Lower leg skin (tissue), 4 donors: Measurements from ENCODE around the gene C2CD3. TPM values are rescaled to one million over a fixed set of nuclear protein-coding genes. Genes with fewer than 3 reads are reported as not detected.

ENCODE experiments used
- DNase-seq, 2 donors: peaks; one replicate each; pipeline ENCODE4 v3.0.0-alpha.2; 2019; ENCODE audit warnings: low spot score in 2 of 2
- H3K4me3 ChIP-seq: fragments of 200-600 bp; sonication (generic); 2 replicates; pipeline ENCODE4 v1.5.1; 2017; ENCODE audit warnings: mild to moderate bottlenecking, low read depth; ENCODE audit not compliant: poor library complexity, severe bottlenecking
- CTCF ChIP-seq, 3 donors: fragments of 450-650 bp; IDR thresholded peaks; one replicate each; pipeline ENCODE4 v1.5.1; 2016; ENCODE audit warnings: antibody characterized with exemption in 3 of 3, mild to moderate bottlenecking in 3 of 3, moderate library complexity in 2 of 3
- POLR2A ChIP-seq, 2 donors: fragments of 450-650 bp; IDR thresholded peaks; one replicate each; pipeline ENCODE4 v1.6.1; 2016 to 2017; ENCODE audit warnings: antibody characterized with exemption in 2 of 2, mild to moderate bottlenecking in 1 of 2, moderate library complexity in 1 of 2
- WGBS, 2 donors: methylation state at CpG; one replicate each; pipeline ENCODE4 v1.1.5; 2018; 5-methylcytosine and 5-hydroxymethylcytosine counted together
- intact Hi-C: fragments of 100-400 bp; cut with DNase I; formaldehyde crosslinking; loops from one replicate; pipeline ENCODE4 v1.15.0; 2023; ENCODE audit warnings: low total_unique reads
- total RNA-seq, 4 donors: library from RNA; depleted of rRNA; stranded (reverse); fragments of >200 nt; gene quantifications; one replicate each; pipeline ENCODE4 v1.1.0, GENCODE V29; 2016

The C2CD3 gene
- total RNA-seq, 4 donors from 2014 or later, result 16.9 to 28.0 (median 24.4) TPM

- DNase-seq, result peak in 1 of 2 donors; percentile 66
- no peak for TF ChIP-seq POLR2A (IDR thresholded peaks at IDR 0.05)
- no peak for TF ChIP-seq CTCF (IDR thresholded peaks at IDR 0.05)
- 84 to 86% methylated on average over 8 of the region's 8 CpGs for WGBS, 2 donors
- no peak overlapping the region for H3K4me3 ChIP-seq
- intact Hi-C loops, result no loop called here
Observed at GRCh38 chr11:74011360-74012073, 159.3 kb downstream of the C2CD3 start.

- H3K4me3 ChIP-seq, result no peak overlapping the region
- TF ChIP-seq POLR2A (IDR thresholded peaks at IDR 0.05), result no peak
- no peak for TF ChIP-seq CTCF (IDR thresholded peaks at IDR 0.05)
- DNase-seq, result peak in 1 of 2 donors; percentile 81
- WGBS, 2 donors, result 89 to 93% methylated on average over 9 of the region's 9 CpGs
- intact Hi-C loops, result no loop called here
Observed at GRCh38 chr11:74010306-74011300, 160.2 kb downstream of the C2CD3 start.

- WGBS, 2 donors, result 87 to 88% methylated on average over 5 of the region's 5 CpGs
- intact Hi-C loops, result no loop called here
- no peak for TF ChIP-seq POLR2A (IDR thresholded peaks at IDR 0.05)
- no peak for TF ChIP-seq CTCF (IDR thresholded peaks at IDR 0.05)
- H3K4me3 ChIP-seq, result no peak overlapping the region
- DNase-seq, result peak in 1 of 2 donors; percentile 46
Observed at GRCh38 chr11:74009675-74010305, 161.0 kb downstream of the C2CD3 start.

- DNase-seq, result no peak
- WGBS, 2 donors, result 93% methylated on average over 3 of the region's 3 CpGs
- no peak for TF ChIP-seq CTCF (IDR thresholded peaks at IDR 0.05)
- no peak for TF ChIP-seq POLR2A (IDR thresholded peaks at IDR 0.05)
- no peak overlapping the region for H3K4me3 ChIP-seq
- intact Hi-C loops, result no loop called here
Observed at GRCh38 chr11:74009230-74009547, 161.6 kb downstream of the C2CD3 start.

GRCh38 chr11:74008373-74009229 is 162.2 kb downstream of the C2CD3 start, which contains the start of gene UCP3:
Gene UCP3, minus strand, starts transcription at chr11:74009085. Its CDS starts 2,043 bp downstream, at chr11:74007042.
- no peak within 1 kb of the TSS for H3K4me3 ChIP-seq
- TF ChIP-seq CTCF (IDR thresholded peaks at IDR 0.05) (no peak), POLR2A (IDR thresholded peaks at IDR 0.05) (no peak)
- 69 to 70% methylated on average over 9 of the region's 9 CpGs for WGBS, 2 donors
- peak in 1 of 2 donors; percentile 54 for DNase-seq
- intact Hi-C loops, result no loop called here
